PC-3 (cell line): ENCODE measurements around the gene ZSCAN18.

ENCODE experiments used
- CTCF ChIP-seq: fragments of 300-600 bp; sonication (generic); conservative IDR thresholded peaks from 2 replicates; pipeline ENCODE4 v1.5.1; 2017; ENCODE audit warnings: antibody characterized with exemption, low read depth, mild to moderate bottlenecking, low read length
- EZH2 ChIP-seq: fragments of 300-600 bp; sonication (generic); IDR thresholded peaks from one replicate; pipeline ENCODE4 v1.6.1; 2017; ENCODE audit warnings: antibody characterized with exemption, mild to moderate bottlenecking, low read length; ENCODE audit not compliant: unreplicated experiment
- EZH2phosphoT487 ChIP-seq: fragments of 300-600 bp; sonication (generic); IDR thresholded peaks from 2 replicates; pipeline ENCODE4 v1.6.1; 2018; ENCODE audit warnings: mild to moderate bottlenecking, antibody characterized with exemption, low read length, borderline replicate concordance

GRCh38 chr19:58044391-58044790 lies 53.6 kb downstream of the ZSCAN18 start:
- no peak for TF ChIP-seq CTCF
- no peak for TF ChIP-seq EZH2phosphoT487
- no peak for TF ChIP-seq EZH2
